PC-9 (cell line): ENCODE measurements around the gene PAK6. TPM values are rescaled to one million over a fixed set of nuclear protein-coding genes. Genes with fewer than 3 reads are reported as not detected.

Source experiments
- BruUV-seq: library from RNA; stranded (reverse); fragments of 400-500 nt; replicated peaks from 2 replicates; lab custom pipeline; 2021; lab: Mats Ljungman, UMichigan
- CTCF ChIA-PET: fragments of 300-600 bp; sonication (Branson Sonifier 250); formaldehyde crosslinking; loops from one replicate; lab custom pipeline; 2022; ENCODE audit warnings: antibody characterized with exemption; lab: Charles Lee
- POLR2A ChIA-PET: fragments of 300-600 bp; sonication (Branson Sonifier 250); formaldehyde crosslinking; loops from one replicate; lab custom pipeline; 2022; ENCODE audit warnings: antibody characterized with exemption; ENCODE audit not compliant: unreplicated experiment; lab: Charles Lee
- DNase-seq, 2 experiments: peaks; one replicate each; pipeline versions ENCODE4 v3.0.0 to v3.0.0-alpha.2; 2015 to 2022; ENCODE audit warnings: mixed read lengths in 1 of 2
- H2AFZ ChIP-seq: fragments of 200-600 bp; sonication (generic); 2 replicates; pipeline ENCODE4 v1.8.1; 2017; ENCODE audit warnings: antibody characterized with exemption
- H3F3A ChIP-seq: fragments of 200-600 bp; sonication (generic); 2 replicates; pipeline ENCODE4 v1.8.1; 2017; ENCODE audit warnings: antibody characterized with exemption, mild to moderate bottlenecking, low read depth; ENCODE audit not compliant: insufficient read depth
- H3K27ac ChIP-seq: fragments of 200-600 bp; sonication (generic); 2 replicates; pipeline ENCODE4 v1.6.1; 2016; ENCODE audit warnings: mixed run types
- H3K27me3 ChIP-seq: fragments of 200-600 bp; sonication (generic); 2 replicates; pipeline ENCODE4 v1.6.1; 2016; ENCODE audit warnings: low read depth, mixed run types; ENCODE audit not compliant: insufficient read depth
- H3K36me3 ChIP-seq: fragments of 200-600 bp; sonication (generic); 2 replicates; pipeline ENCODE4 v1.6.1; 2016; ENCODE audit warnings: low read depth, mixed run types
- H3K4me1 ChIP-seq: fragments of 200-600 bp; sonication (generic); replicated peaks from 2 replicates; pipeline ENCODE4 v1.6.1; 2016; ENCODE audit warnings: mixed run types; ENCODE audit not compliant: insufficient read depth
- H3K4me2 ChIP-seq: fragments of 200-600 bp; sonication (generic); 2 replicates; pipeline ENCODE4 v1.6.1; 2017; ENCODE audit warnings: mixed run types
- H3K4me3 ChIP-seq: fragments of 200-600 bp; sonication (generic); 2 replicates; pipeline ENCODE4 v1.6.1; 2016; ENCODE audit warnings: mixed run types
- H3K79me2 ChIP-seq: fragments of 200-600 bp; sonication (generic); 2 replicates; pipeline ENCODE4 v1.6.1; 2017; ENCODE audit warnings: low read depth, mixed run types
- H3K9me2 ChIP-seq: fragments of 200-600 bp; sonication (generic); 2 replicates; pipeline ENCODE4 v1.8.1; 2017; ENCODE audit warnings: mild to moderate bottlenecking; ENCODE audit not compliant: insufficient read depth
- H3K9me3 ChIP-seq: fragments of 200-600 bp; sonication (generic); 2 replicates; pipeline ENCODE4 v1.8.1; 2016; ENCODE audit warnings: low read depth; ENCODE audit not compliant: insufficient read depth
- H4K20me1 ChIP-seq: fragments of 200-600 bp; sonication (generic); 2 replicates; pipeline ENCODE4 v1.8.1; 2017; ENCODE audit not compliant: insufficient read depth
- EZH2 ChIP-seq: fragments of 200-600 bp; sonication (generic); IDR thresholded peaks from 2 replicates; pipeline ENCODE4 v1.8.0; 2017; ENCODE audit warnings: antibody characterized with exemption, low read depth
- intact Hi-C: fragments of 100-400 bp; cut with micrococcal nuclease; formaldehyde crosslinking; loops from one replicate; pipeline ENCODE4 v1.10.0; 2022; ENCODE audit not compliant: unreplicated experiment
- total RNA-seq: library from RNA; stranded (reverse); gene quantifications from 2 replicates; pipeline ENCODE4 v1.2.3, GENCODE V29; 2021
- TF ChIP-seq, protein P1 (sequence below): fragments of 200-600 bp; sonication (generic); conservative IDR thresholded peaks from 2 replicates; pipeline ENCODE4 v1.6.1; 2017; ENCODE audit warnings: mixed run types, antibody characterized with exemption, mild to moderate bottlenecking, moderate library complexity

PAK6 gene
- total RNA-seq, 1 experiment from 2014 or later, result 10.7 TPM

DNA sequence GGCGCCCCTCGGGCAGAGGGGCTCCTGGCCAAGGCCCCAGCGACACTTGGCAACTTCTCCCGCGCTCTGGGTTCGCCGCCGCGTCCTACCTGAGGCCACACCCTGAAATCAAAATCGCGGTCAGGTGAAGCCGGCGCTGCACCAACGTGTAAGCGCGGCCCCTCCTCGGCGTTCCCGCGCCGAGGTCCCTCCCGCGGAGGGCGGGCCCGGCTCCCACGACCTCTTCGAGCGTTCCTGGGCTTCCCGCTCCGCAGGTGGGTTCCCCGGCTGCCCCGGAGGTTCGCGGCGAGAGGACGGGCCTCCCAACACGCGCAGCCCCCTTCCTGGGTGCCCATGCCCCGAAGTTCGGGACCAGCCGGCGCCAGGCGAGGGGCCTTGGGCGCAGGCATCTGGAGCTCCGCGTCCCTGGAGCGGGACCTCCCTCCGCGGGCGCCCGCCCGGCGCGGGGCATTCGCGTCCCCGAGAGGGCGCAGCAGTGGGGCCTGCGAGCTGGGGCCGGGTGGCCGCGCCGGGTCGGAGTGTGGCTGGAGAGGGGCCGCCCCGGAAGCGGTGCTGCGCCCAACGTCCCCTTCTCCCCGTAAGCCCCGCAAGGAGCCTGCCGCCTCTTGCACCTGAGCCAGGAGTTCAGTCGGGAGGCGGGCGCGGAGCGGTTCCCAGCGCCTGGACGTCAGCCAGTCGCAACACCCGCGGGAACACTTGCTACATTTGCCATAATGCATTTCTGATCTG, 13.7 kb downstream of the PAK6 start:
- Histone ChIP-seq H3K4me3 (peak overlapping the region; percentile 68), H2AFZ (peak overlapping the region; percentile 79)

DNA sequence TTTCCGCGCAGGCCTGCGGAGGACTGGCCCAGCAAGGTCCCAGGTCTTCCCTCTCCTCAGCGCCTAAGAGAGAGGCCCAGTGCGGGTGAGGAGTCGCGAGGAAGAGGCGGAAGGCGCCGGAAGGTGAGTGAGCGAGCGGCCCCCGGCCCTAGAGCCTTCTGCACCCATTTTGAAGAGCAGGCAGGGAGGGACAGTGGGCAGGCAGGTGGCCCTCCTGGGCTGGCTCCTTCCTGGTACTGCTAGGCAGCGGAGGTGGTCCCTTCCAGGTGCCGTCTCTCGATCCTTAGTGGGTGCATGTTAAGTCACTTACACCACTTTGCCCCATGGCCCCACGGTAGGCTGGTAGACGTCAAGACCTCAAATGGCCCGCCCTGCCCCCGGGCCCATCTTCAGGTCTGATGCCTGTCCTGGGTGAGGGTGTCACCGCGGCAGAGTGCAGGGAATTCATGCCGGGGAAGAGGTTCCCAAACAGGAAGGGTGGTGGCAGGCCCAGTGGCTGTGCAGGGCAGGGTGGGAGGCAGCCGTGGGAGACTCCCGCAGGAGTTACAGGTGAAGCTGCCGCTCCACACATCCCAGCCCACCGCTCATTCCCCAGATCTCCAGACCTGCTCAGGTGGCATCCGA, 14.4 kb downstream of the PAK6 start:
- no TSS peak for BruUV-seq
- Histone ChIP-seq H3K27me3 (no peaks in the 10 kb centered on the region), H3K36me3 (no peaks in the 10 kb centered on the region), H3F3A (peaks cover 28% of the 10 kb centered on the region), H3K9me2 (no peaks in the 10 kb centered on the region), H2AFZ (peak overlapping the region; percentile 79), H3K4me3 (peak overlapping the region; percentile 68), H4K20me1 (no peaks in the 10 kb centered on the region), H3K4me1 (peaks cover 33% of the 10 kb centered on the region), H3K4me2 (peak overlapping the region; percentile 78), H3K9me3 (no peaks in the 10 kb centered on the region), H3K79me2 (no peaks in the 10 kb centered on the region), H3K27ac (no peak overlapping the region)
- TF ChIP-seq EZH2, result no peak
- TF ChIP-seq, protein P1, sequence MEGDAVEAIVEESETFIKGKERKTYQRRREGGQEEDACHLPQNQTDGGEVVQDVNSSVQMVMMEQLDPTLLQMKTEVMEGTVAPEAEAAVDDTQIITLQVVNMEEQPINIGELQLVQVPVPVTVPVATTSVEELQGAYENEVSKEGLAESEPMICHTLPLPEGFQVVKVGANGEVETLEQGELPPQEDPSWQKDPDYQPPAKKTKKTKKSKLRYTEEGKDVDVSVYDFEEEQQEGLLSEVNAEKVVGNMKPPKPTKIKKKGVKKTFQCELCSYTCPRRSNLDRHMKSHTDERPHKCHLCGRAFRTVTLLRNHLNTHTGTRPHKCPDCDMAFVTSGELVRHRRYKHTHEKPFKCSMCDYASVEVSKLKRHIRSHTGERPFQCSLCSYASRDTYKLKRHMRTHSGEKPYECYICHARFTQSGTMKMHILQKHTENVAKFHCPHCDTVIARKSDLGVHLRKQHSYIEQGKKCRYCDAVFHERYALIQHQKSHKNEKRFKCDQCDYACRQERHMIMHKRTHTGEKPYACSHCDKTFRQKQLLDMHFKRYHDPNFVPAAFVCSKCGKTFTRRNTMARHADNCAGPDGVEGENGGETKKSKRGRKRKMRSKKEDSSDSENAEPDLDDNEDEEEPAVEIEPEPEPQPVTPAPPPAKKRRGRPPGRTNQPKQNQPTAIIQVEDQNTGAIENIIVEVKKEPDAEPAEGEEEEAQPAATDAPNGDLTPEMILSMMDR, result no peak
- intact Hi-C loops, result loop anchor here (10.0 kb wide), 1 partner anchor 148 kb away; the partner anchor contains the start of gene BMF
- no peak for DNase-seq
- ChIA-PET POLR2A (no interaction called here), CTCF (no interaction called here)

More for the DNA sequence above, 13.7 kb downstream of the PAK6 start:
- peak in 1 of 2 experiments; percentile 48 for DNase-seq
- Histone ChIP-seq H3F3A (peaks cover 21% of the 10 kb centered on the region), H3K79me2 (no peaks in the 10 kb centered on the region), H3K27ac (no peak overlapping the region), H3K9me2 (no peaks in the 10 kb centered on the region), H3K4me2 (peak overlapping the region; percentile 78), H3K9me3 (no peaks in the 10 kb centered on the region), H3K27me3 (no peaks in the 10 kb centered on the region), H4K20me1 (no peaks in the 10 kb centered on the region), H3K4me1 (peaks cover 26% of the 10 kb centered on the region), H3K36me3 (no peaks in the 10 kb centered on the region)
- POLR2A ChIA-PET, result no interaction called here
- no TSS peak for BruUV-seq
- CTCF ChIA-PET, result no interaction called here
- intact Hi-C loops, result loop anchor here (10.0 kb wide), 1 partner anchor 148 kb away; the partner anchor contains the start of gene BMF
- TF ChIP-seq, protein P1, result no peak
- no peak for TF ChIP-seq EZH2

DNA sequence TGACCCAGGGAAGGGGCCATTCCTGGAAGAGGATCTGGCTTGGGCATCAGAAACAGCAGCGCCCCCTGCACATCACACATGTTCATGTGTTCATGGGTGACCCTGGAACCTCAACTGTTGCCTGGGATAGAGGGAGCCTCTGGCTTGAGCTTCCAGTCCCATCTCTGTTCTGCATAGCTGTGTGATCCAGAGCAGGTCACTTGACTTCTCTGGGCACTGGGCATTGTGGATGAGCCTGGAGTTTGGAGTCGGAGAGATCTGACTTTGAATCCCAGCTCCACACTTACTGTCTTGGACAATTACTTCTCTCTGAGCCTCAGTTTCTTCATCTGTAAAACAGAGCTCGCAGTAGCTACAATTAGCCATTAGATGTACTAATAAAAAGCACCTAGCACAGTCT, 15.6 kb downstream of the PAK6 start:
- BruUV-seq, result no TSS peak
- intact Hi-C loops, result loop anchor here (10.0 kb wide), 1 partner anchor 150 kb away; the partner anchor contains the start of gene BMF
- no peaks in the 10 kb centered on the region for H4K20me1 ChIP-seq
- ChIA-PET POLR2A (no interaction called here), CTCF (interaction anchor here (0.7 kb wide), 1 partner anchor 209 kb away, joined by 3 read pairs; no protein-coding TSS in a partner anchor)
- H3K27me3 ChIP-seq, result no peaks in the 10 kb centered on the region
- no peak for DNase-seq
- H3K4me2 ChIP-seq, result no peak overlapping the region
- no peak overlapping the region for H3K27ac ChIP-seq
- H3K4me3 ChIP-seq, result no peak overlapping the region
- no peaks in the 10 kb centered on the region for H3K79me2 ChIP-seq
- peaks cover 37% of the 10 kb centered on the region for H3K4me1 ChIP-seq
- H3K9me3 ChIP-seq, result no peaks in the 10 kb centered on the region
- no peak overlapping the region for H2AFZ ChIP-seq
- no peaks in the 10 kb centered on the region for H3K9me2 ChIP-seq
- TF ChIP-seq EZH2, result no peak
- TF ChIP-seq, protein P1, result no peak
- peaks cover 28% of the 10 kb centered on the region; the same call in 1 of the 2 replicates for H3F3A ChIP-seq
- no peaks in the 10 kb centered on the region for H3K36me3 ChIP-seq
